GM19438 (cell line): ENCODE data around the gene MEMO1.
"Not testable (repeated sequence)": the region's sequence is repeated elsewhere in the genome, so short reads cannot be mapped to it uniquely, and the experiment has no call there.

Experiments used
- ATAC-seq: cut with Tn5 transposase; IDR thresholded peaks from one replicate; pipeline ENCODE4 v1.9.1; 2021; ENCODE audit warnings: low read depth; ENCODE audit not compliant: unreplicated experiment

MEMO1 gene

DNA sequence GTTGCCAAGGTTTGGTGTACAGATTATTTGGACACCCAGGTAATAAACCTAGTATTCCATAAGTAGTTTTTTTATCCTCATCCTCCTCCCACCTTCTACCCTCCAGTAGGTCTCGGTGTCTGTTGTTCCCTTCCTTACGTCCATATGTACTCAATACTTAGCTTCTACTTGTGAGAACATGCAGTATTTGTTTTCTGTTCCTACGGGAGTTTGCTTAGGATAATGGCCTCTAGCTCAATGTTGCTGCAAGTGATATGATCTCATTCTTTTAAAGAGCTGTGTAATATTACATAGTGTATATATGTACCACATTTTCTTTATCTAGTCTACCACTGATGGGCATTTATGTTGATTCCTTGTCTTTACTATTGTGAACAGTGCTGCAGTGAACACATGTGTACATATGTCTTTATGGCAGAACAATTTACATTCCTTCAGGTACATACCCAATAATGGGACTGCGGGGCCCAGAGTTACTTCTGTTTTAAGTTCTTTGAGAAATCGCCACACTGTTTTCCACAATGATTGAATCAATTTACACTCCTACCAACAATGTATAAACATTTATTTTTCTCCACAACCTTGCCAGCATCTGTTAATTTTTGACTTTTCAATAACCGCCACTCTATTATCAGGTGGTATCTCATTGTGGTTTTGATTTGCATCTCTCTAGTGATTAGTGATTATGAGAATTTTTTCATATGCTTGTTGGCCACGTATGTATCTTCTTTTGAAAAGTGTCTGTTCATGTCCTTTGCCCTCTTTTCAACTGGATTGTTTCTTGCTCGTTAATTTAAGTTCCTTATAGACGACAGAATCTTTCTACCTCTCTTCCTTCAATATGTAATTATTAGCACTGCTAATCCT is 88.0 kb downstream of the MEMO1 start:
- ATAC-seq: peak; percentile 64

DNA sequence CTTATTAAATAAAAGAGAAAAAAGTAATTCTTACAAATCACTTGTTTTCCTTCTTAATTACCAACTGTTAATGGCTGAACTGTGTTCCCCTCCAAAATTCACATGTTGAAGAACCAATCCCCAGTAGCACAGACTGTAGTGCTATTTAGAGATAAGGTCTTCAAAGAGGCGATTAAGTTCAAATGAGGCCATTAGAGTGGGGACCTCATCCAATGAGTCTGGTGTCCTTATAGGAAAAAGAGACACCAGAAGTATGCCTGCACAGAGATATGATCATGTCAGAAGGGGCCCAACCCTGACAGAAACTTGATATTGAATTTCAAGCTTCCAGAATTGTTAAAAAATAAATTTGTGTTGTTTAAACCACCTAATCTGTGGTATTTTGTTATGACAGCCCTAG is 89.8 kb downstream of the MEMO1 start:
- ATAC-seq: no peak

GRCh38 chr2:31919499-31919898 is 91.3 kb downstream of the MEMO1 start:
- ATAC-seq: no peak

GRCh38 chr2:31909661-31910060 is 101.1 kb downstream of the MEMO1 start:
- ATAC-seq: no peak

GRCh38 chr2:31907491-31907890 is 103.3 kb downstream of the MEMO1 start:
- not testable (repeated sequence) for ATAC-seq

DNA sequence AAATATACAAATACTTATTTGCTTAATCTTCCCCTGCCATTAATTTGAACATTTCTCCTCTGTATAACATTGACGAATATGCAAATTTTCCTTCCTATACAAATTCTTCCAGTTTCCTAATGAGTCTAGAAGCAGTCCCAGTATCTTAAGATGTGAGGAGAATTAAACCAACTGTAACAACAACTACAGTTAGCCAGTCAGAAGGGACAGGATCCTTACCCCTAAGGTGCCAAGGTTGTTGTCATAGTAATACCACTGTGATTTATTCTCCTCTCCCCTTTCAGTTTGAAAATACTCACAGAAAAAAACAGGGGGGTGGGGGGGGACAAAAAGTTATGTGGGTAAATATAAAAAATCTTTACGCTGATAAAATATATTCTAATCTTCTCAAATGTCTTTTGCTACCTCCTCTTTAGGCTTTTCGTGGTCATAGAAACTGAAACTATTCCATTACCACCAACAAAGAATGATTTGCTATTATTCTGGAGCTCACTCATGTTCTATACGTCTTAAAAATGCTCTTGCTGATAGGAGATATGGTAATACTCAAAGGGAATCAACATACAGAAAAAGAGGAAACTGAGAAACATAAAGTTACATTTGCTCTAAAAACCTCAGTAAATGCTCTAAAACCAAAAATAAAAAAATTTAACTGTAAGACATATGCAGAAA is 107.6 kb downstream of the MEMO1 start:
- ATAC-seq: no peak

GRCh38 chr2:31901900-31902299 is 108.9 kb downstream of the MEMO1 start:
- ATAC-seq: no peak

GRCh38 chr2:31900156-31900555 is 110.7 kb downstream of the MEMO1 start:
- ATAC-seq: not testable (repeated sequence)

DNA sequence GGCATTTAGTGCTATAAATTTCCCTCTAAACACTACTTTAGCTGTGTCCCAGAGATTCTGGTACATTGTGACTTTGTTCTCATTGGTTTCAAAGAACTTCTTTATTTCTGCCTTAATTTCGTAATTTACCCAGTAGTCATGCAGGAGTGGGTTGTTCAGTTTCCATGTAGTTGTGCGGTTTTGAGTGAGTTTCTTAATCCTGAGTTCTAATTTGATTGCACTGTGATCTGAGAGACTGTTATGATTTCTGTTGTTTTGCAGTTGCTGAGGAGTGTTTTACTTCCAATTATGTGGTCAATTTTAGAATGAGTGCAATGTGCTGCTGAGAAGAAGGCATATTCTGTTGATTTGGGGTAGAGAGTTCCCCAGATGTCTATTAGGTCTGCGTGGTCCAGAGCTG is 112.5 kb downstream of the MEMO1 start:
- ATAC-seq: not testable (repeated sequence)

- ATAC-seq: not testable (repeated sequence)
Measured at GRCh38 chr2:31897340-31897739, 113.5 kb downstream of the MEMO1 start.

DNA sequence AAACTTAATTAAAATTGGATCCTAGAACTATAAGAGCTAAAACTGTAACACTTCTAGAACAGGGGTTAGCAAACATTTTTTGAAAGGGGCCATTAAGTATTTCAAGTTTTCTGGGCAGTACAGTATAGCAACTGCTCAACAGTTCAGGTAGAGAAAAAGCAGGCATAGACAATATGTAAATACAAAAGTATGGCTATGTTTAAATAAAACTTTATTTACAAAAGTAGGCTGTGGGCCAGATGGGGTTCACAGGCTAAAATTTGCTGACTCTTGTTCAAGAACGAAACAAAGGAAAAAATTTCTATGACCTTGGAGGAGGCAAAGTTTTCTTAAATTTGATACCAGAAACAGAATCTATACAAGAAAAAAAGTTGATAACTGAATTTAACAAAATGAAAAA is 114.5 kb downstream of the MEMO1 start:
- no peak for ATAC-seq

GRCh38 chr2:31894656-31895055 is 116.2 kb downstream of the MEMO1 start:
- ATAC-seq: no peak

GRCh38 chr2:31893094-31893493 is 117.7 kb downstream of the MEMO1 start:
- no peak for ATAC-seq

- ATAC-seq: no peak
Measured at GRCh38 chr2:31889044-31889443, 121.8 kb downstream of the MEMO1 start.

DNA sequence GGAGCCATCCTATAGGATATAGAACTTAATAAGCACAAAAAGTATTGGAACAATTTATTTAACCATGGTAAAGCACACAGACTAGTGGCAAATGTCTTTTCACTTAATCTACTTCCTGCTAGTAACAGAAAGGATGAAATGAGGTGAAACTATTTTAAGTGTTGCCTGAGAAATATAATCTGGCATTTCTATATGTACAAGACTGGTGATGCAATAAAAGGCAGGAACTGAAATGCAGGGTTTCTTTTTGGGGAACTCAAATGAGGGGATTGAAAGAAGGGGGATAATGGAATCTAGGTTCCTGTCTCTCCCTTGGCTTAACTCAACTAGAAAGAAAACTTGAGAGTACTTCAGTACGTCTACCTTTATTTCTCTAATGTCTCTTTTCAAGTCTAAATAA is 122.3 kb downstream of the MEMO1 start:
- no peak for ATAC-seq

GRCh38 chr2:31886700-31887099 is 124.1 kb downstream of the MEMO1 start:
- ATAC-seq: no peak

DNA sequence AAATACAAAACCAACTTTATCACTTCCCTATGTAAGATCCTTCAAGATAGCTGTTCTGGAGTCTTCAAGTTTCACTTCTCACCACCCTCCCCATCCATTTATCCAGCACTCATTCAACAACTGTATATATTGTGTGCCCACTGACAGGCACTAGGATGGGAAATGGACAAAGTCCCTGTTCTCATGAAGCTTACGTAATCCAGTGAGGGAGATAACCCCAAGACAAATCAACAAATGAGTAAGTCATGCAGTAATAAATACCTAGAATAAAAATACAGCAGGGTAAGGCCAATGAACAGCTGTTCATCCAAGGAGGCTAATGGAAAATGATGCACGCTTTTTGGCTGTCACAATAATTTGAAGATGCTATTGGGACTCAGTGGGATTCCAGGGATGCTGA is 133.8 kb downstream of the MEMO1 start:
- no peak for ATAC-seq

DNA sequence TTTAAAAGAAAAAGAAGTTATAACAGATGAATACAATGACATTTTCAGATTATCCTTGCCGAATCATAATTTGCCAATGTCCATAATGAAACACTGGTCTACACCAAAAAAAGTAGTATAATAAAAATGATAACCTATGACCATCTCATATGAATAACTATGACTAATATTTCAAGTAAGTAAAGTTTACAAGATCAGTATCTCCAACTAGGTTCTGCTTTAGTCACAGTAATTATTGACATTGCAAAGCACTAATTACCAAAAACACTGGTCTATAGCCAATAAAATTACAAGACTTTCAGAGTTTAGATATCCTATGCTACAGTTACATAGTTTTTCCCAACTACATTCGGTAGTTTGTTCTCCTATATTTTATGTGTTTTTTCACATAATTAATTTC is 136.7 kb downstream of the MEMO1 start:
- ATAC-seq: no peak

DNA sequence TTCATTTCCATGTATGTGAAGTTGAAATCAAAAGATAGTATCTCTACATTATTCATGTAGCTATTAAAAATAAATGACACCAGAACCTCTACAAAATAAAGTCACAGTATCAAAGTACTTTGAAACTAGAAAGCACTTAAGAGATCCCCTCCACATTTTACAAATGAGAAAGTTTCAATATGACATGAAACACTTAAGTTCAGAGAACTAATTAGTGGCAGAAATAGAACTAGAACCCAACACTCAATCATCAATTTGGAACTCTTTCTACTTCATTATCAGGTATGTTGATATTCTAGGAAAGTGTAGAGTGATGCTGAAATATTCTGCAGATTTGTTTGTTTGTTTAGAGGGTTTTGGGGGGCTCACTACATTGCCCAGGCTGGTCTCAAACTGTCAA is 145.6 kb downstream of the MEMO1 start:
- no peak for ATAC-seq

DNA sequence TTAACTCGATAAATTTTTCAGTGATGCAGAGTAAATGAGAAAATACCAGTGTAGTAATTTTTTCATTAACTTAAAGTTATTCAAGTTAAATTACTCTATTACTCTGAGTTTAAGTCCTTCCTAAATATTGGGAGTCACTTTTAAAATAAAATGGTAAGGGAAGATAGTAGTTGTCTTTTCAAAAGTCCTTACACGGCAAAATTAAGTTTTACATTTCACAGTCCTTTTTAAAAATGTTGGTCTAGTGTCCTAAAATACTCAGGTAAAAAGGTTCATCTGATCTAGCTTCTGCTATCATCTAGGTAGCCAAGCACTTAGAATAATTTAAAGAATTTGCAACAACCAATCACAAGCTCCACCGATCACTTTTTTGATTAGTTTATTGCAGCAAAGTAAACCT is 146.9 kb downstream of the MEMO1 start:
- no peak for ATAC-seq

DNA sequence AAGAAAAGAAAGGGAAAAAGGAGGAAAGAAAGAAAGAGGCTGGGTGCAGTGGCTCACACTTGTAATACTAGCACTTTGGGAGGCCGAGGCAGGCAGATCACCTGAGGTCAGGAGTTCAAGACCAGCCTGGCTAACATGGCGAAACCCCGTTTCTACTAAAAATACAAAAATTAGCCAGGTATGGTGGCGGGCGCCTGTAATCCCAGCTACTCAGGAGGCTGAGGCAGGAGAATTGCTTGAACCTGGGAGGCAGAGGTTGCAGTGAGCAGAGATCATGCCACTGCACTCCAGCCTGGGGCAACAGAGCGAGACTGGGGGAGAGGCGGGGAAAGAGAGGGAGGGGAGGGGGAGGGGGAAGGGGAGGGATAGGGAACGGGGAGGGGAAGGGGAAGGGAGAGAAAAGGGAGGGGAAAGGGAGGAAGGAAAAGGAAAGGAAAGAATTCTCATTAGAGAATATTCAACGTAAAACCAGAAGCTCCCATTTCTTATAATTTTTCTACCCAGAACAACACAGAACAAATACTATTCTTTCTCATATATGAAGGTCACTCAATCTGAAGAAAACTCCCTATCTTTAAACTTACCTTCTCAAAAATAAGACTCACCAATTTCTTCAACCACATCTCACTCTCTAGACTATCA is 147.7 kb downstream of the MEMO1 start:
- ATAC-seq: not testable (repeated sequence)

DNA sequence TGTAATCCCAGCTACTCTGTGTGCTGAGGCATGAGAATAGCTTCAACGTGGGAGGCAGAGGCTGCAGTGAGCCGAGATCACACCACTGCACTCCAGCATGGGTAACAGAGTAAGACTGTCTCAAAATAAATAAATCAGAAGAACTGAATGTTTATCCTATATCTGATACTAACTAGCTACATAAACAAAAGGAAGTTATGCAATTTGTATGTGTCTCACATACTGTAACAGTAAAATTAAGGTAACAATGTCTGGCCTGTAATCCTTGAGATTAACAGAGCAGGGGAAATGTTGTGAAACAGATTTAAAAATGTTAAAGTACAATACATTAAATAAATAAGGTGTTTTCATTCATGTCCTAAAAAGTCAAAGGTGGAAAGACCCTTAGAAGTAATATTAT is 150.8 kb downstream of the MEMO1 start:
- ATAC-seq: no peak
